ENCODE results near the gene MKLN1. TPM values are rescaled to one million over a fixed set of nuclear protein-coding genes. Genes with fewer than 3 reads are reported as not detected.

Gene MKLN1
- total and polyA plus RNA-seq, 2 of the 13 experiments (the other 11 are each of a cell fraction or from before 2014, with no cell fraction given): 33.6 to 43.5 TPM

DNA sequence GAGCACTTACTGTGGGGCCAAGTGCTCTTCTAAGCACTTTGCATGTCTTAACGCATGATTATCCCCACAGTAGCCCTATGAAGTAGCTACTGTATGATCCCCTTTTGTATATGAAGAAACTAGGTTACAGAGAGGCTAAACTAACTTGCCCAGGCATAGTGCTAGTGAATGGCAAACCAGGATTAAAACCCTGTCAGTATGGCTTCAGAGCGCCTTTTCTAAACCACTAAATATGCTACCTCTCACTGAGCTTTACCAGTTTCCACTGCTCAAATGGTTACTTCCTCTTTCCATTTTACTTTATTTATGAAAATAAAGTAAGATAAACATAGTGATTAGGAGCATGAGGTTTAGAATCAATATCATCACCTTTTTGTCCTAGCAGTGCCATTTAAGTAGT is 155.1 kb downstream of the MKLN1 start:
- H3K9me3 ChIP-seq (ENCODE audit: low read length): no peaks in the 10 kb centered on the region
- FAIRE-seq: no peak
- H2AFZ ChIP-seq (ENCODE audit: low read length): no peak overlapping the region
- peaks cover 15% of the 10 kb centered on the region for H3K4me1 ChIP-seq (ENCODE audit: insufficient read depth, low read length)
- intact Hi-C loops (cut with micrococcal nuclease; ENCODE audit: unreplicated experiment) (no loop called here), in situ Hi-C loops (cut with HindIII; ENCODE audit: extremely low pct_ligation_motif_present, low pct_unique_long_range_greater_than_20kb) (no loop called here)
- no peaks in the 10 kb centered on the region for H3K27me3 ChIP-seq (ENCODE audit: control insufficient read depth in 1 of 2, insufficient read depth in 2 of 2, low read length in 2 of 2)
- no peaks in the 10 kb centered on the region for H3K79me2 ChIP-seq (ENCODE audit: insufficient read depth, low read length)
- no peak overlapping the region for H3K9ac ChIP-seq (ENCODE audit: insufficient read depth, low read depth, low read length)
- DNase-seq (ENCODE audit: low spot score): no peak
- TF ChIP-seq ZNF790 (CRISPR knock-in tag; IDR thresholded peaks at IDR 0.05; ENCODE audit: borderline replicate concordance) (no peak), KLF12 (CRISPR knock-in tag; IDR thresholded peaks at IDR 0.05; ENCODE audit: borderline replicate concordance) (no peak), ZNF543 (CRISPR knock-in tag; IDR thresholded peaks at IDR 0.05) (no peak), HNRNPH1 (optimal IDR thresholded peaks at IDR 0.05; ENCODE audit: low read depth, low read length) (no peak), HDAC2 (CRISPR knock-in tag; IDR thresholded peaks at IDR 0.05) (no peak), ZNF841 (CRISPR knock-in tag; IDR thresholded peaks at IDR 0.05; ENCODE audit: borderline replicate concordance) (no peak), SOX6 (IDR thresholded peaks at IDR 0.05) (no peak), SOX6 (CRISPR knock-in tag; IDR thresholded peaks at IDR 0.05) (no peak), ASH2L (IDR thresholded peaks at IDR 0.05; ENCODE audit: insufficient read length, low read depth, low read length) (no peak), SYNCRIP (IDR thresholded peaks at IDR 0.05; ENCODE audit: insufficient read depth, low read depth, low read length) (no peak), GABPB1 (CRISPR knock-in tag; IDR thresholded peaks at IDR 0.05) (no peak), TSC22D2 (CRISPR knock-in tag; IDR thresholded peaks at IDR 0.05; ENCODE audit: borderline replicate concordance) (no peak), TBP (CRISPR knock-in tag; IDR thresholded peaks at IDR 0.05) (no peak), NKX3-1 (CRISPR knock-in tag; IDR thresholded peaks at IDR 0.05) (no peak), ZSCAN20 (CRISPR knock-in tag; IDR thresholded peaks at IDR 0.05; ENCODE audit: borderline replicate concordance) (no peak), ZNF138 (CRISPR knock-in tag; IDR thresholded peaks at IDR 0.05; ENCODE audit: low read depth) (no peak), CBFB (CRISPR knock-in tag; IDR thresholded peaks at IDR 0.05) (no peak)
- TF ChIP-seq, protein P1, sequence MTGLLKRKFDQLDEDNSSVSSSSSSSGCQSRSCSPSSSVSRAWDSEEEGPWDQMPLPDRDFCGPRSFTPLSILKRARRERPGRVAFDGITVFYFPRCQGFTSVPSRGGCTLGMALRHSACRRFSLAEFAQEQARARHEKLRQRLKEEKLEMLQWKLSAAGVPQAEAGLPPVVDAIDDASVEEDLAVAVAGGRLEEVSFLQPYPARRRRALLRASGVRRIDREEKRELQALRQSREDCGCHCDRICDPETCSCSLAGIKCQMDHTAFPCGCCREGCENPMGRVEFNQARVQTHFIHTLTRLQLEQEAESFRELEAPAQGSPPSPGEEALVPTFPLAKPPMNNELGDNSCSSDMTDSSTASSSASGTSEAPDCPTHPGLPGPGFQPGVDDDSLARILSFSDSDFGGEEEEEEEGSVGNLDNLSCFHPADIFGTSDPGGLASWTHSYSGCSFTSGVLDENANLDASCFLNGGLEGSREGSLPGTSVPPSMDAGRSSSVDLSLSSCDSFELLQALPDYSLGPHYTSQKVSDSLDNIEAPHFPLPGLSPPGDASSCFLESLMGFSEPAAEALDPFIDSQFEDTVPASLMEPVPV (CRISPR knock-in tag; IDR thresholded peaks at IDR 0.05): no peak
- TF ChIP-seq, protein P2, sequence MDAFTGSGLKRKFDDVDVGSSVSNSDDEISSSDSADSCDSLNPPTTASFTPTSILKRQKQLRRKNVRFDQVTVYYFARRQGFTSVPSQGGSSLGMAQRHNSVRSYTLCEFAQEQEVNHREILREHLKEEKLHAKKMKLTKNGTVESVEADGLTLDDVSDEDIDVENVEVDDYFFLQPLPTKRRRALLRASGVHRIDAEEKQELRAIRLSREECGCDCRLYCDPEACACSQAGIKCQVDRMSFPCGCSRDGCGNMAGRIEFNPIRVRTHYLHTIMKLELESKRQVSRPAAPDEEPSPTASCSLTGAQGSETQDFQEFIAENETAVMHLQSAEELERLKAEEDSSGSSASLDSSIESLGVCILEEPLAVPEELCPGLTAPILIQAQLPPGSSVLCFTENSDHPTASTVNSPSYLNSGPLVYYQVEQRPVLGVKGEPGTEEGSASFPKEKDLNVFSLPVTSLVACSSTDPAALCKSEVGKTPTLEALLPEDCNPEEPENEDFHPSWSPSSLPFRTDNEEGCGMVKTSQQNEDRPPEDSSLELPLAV (CRISPR knock-in tag; conservative IDR thresholded peaks at IDR 0.05; ENCODE audit: low read depth): no peak
- H4K20me1 ChIP-seq (ENCODE audit: insufficient read depth, low read length): 0 out of 2 replicates have a peak, but pooled peaks cover 7% of the 10 kb centered on the region
- ChIA-PET CTCF (ENCODE audit: low intra/inter-chr PET ratio, low total read pairs) (no interaction called here), POLR2A (no interaction called here)
- ATAC-seq: no peak
- H3K4me2 ChIP-seq (ENCODE audit: low read depth, low read length): no peak overlapping the region
- no TSS peak for BruUV-seq (replicated peaks)
- peaks cover 5 to 11% of the 10 kb centered on the region in 2 experiments; a peak in 3 of 5 replicates for H3K36me3 ChIP-seq (replicated peaks in 1 of 2; ENCODE audit: control insufficient read depth in 1 of 2, insufficient read depth in 2 of 2, low read length in 2 of 2)
- H3K27ac ChIP-seq (ENCODE audit: extremely low read length, insufficient read depth, low read length): no peak overlapping the region
- no peak overlapping the region for H3K4me3 ChIP-seq (replicated peaks in 1 of 3; ENCODE audit: insufficient read depth in 1 of 3, low read depth in 2 of 3, low read length in 3 of 3)
- WGBS (ENCODE audit: low lambda C conversion rate): 94% methylated on average over 2 of the region's 2 CpGs

All from HepG2 (cell line).